ENCODE measurements around the gene CADPS.

CADPS gene

GRCh38 chr3:62805580-62806277, 69.5 kb downstream of the CADPS start:
- no peak for DNase-seq

GRCh38 chr3:62805106-62805505, 70.1 kb downstream of the CADPS start:
- DNase-seq = no peak

- no peak for DNase-seq
Measured at GRCh38 chr3:62803276-62803675, 71.9 kb downstream of the CADPS start.

DNA sequence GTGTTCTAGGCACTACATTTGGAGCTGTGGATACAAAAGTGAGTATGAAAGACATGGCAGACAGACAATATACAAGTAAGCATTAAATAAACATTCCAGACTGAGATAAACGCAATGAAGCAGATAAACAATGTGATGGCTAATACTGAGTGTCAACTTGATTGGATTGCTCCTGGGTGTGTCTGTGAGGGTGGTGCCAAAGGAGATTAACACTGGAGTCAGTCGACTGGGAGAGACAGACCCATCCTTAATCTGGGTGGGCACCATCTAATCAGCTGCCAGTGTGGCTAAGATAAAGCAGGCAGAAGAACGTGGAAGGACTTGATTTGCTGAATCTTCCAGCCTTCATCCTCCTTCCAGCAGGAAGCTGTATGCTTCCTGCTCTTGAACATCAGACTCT, 77.2 kb downstream of the CADPS start:
- DNase-seq = no peak

- DNase-seq = no peak
Measured at GRCh38 chr3:62797132-62797531, 78.1 kb downstream of the CADPS start.

DNA sequence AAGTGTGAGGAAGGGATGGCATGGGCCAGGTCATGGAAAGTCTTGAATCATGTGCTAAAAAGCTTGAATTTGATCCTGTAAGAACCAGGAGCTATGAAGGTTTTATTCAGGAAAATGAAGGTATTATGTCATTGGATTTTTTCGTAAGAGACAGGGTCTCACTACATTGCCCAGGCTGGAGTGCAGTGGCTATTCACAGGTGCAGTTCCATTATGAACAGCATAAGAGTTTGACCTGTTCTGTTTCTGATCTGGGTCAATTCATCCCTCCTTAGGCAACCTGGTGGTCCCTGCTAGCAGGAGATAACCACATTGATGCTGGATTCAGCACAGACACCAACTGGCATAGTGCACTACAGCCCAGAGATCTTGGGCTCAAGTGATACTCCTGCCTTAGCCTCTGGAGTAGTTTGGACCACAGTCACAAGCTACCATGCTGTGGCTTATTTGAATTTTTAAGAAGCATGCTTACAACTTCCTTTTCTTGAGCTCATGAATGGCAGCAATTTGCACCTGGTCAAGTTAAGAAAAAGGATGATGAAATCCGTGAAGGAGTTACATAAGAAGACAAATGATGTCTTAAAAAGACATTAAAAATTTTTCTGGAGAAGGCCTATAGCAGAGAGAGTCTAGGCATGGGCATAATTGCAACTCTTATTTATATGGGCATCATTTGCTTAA, 79.1 kb downstream of the CADPS start:
- DNase-seq = no peak

- no peak for DNase-seq
Measured at GRCh38 chr3:62793946-62794345, 81.3 kb downstream of the CADPS start.

DNA sequence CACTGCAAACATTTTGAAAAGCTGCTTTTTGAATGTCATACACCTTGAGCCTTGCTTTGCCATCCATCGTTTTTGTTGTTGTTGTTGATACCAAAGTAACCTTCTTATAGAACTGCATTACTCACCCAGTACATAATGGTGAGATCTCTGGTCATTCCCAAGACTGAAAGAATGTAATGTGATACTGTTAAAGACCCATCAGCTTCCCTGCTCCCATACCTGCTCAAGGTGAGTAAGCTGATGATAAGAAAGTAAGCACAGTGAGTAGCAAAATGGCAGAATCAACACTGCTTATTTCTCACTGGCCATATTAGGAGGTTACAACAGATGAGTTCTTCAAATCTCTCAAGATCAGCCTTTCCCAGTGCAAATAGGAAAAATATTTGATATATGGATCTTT, 89.8 kb downstream of the CADPS start:
- DNase-seq = no peak

DNA sequence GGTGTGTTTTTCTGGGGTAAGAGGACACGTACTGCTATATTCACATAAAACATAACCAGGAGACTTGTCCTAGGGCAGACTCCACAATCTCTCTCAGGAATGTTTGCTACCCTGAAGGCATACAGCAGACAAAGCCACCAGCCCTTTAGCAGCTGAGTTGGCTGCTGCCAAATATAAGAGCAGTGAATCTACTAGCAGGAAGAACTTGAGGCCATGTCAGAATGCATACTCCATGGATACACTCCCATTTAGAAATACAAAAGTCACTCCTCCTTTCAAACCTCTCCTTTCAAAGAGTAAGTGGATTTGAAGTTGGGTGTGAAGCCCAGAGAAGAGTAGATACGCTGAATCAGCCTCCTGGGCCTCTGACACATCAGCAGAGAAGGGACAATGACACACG, 94.1 kb downstream of the CADPS start:
- DNase-seq = no peak

DNA sequence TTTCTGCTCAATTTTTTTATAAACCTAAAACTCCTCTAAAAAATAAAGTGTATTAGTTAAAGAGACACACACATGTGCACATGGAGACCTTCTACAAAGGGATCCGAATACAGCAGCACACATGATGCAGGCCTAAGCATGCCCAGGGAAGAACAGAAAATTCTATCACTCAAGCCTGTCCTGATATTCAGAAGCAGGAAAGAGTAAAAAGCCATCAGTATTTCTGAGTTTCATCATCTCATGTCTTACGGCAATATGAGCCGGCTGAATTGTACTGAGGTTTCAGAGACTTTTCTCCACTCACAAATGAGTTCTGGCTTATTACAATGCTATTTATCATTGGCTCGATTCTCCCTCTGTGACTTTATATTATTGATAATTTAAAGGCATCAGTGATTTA, 97.5 kb downstream of the CADPS start:
- DNase-seq = no peak

- no peak for DNase-seq
Measured at GRCh38 chr3:62777130-62777529, 98.1 kb downstream of the CADPS start.

GRCh38 chr3:62774221-62774620, 101.0 kb downstream of the CADPS start:
- DNase-seq = no peak

DNA sequence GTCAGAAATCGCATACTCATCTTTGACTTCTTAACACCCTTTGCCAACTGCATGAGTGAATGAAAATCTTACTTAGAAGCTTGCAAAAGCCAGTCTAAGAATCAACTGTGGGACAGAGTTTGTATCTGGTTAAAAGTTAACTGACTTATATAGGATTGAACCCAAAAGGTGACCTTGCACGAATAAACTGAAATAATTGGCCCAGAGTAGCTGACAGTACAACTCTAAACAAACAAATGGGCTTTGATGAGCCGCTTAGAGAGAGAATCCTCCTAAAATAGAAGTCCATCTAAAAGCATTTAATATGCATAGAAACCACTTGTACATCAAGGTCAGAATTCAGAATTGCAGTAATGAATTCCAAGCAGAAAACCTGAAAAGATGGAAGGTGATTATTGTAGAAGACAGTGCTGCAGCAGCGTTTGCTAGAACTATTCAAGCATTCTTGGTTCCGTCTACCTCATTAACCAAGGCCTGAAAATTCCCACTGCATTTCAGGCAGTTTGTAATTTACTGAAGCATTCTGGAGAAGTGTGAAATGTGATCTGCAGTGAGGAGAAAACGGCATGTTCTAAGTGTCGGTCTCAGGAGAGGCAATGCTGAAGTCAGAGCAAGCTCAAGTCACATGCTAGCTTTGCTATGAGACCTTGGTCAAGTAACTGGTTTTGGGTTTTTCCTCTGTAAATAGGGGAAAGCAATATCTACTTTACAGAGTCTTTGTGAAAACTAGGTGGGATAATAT, 103.7 kb downstream of the CADPS start:
- no peak for DNase-seq

- no peak for DNase-seq
Measured at GRCh38 chr3:62768896-62769295, 106.3 kb downstream of the CADPS start.

- DNase-seq = no peak
Measured at GRCh38 chr3:62761711-62762110, 113.5 kb downstream of the CADPS start.

- no peak for DNase-seq
Measured at GRCh38 chr3:62761311-62761710, 113.9 kb downstream of the CADPS start.

- no peak for DNase-seq
Measured at GRCh38 chr3:62758296-62759066, 116.7 kb downstream of the CADPS start.

GRCh38 chr3:62757045-62757444, 118.2 kb downstream of the CADPS start:
- DNase-seq = no peak

- no peak for DNase-seq
Measured at GRCh38 chr3:62755285-62755684, 119.9 kb downstream of the CADPS start.

DNA sequence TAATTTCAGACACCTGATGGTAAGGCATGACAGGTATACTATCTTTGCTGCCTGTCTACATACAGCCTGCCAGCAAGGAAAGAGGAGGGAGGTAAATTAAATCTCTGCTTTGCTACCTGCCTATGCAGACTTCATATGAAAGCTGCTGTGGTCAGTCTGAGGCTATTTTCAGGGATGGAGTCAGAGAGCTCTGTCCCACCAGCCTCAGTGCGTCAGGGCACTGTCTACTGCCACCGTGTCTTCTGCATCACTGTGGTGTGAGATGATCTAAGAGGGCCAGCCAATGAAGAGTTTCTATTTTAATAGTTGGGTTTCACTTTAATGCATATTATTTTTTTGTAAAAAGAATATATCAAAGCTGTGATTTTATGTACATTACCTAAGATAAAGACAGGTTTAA, 125.6 kb downstream of the CADPS start:
- no peak for DNase-seq

- DNase-seq = no peak
Measured at GRCh38 chr3:62749130-62749529, 126.1 kb downstream of the CADPS start.

DNA sequence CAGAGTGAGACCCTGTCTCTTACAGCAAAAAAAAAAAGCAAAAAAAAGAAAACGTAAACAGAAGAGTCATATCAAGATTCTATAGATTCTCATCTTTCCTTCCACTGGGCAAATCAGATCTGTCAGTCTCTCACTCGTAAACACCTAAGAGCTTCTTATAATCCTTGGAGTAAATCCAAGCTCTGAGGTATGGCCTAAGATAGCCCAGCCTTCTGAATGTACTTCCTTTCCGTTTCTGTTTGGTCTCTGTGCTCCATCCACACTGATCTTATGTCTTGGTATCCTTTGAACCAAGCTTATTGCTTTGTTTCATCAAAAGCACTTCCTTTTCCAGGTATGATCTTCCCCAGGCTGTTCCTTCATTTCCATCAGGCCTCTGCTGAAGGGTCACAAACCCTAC, 137.8 kb downstream of the CADPS start:
- no peak for DNase-seq

DNA sequence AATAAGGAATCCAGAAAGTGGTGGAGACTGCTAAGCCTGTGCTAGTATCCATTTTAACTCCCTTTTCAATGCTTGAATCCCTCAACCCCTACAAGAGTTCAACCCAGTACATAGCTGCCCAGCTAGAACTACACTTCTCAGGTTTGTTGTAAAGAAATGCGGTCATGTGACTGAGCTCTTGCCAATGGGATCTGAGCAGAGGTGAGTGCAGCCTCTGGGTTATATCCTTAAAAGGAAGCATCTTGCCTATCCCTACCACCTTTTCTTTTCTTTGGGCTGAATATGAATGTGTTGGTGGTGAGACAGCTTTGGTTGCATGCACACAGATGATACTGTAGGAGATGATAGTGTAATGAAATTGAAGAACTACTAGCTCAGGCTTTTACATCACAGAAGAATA, 139.7 kb downstream of the CADPS start:
- DNase-seq = no peak

Measured in NCI-H226 (cell line).